Mesothelial cell of epicardium (in vitro differentiated cells): ENCODE measurements around the gene SRGAP2C. TPM values are rescaled to one million over a fixed set of nuclear protein-coding genes. Genes with fewer than 3 reads are reported as not detected.
"Not testable (repeated sequence)": the region's sequence is repeated elsewhere in the genome, so short reads cannot be mapped to it uniquely, and the experiment has no call there.

Experiments used
- DNase-seq, 2 experiments: peaks; one replicate each; pipeline ENCODE4 v3.0.0; 2021; ENCODE audit warnings: low spot score in 2 of 2; ENCODE audit not compliant: unreplicated experiment in 2 of 2
- H3K27ac Mint-ChIP-seq: 2 replicates; pipeline ENCODE4 v1.8.0; 2021; ENCODE audit warnings: mixed read lengths
- H3K27me3 Mint-ChIP-seq: 2 replicates; pipeline ENCODE4 v1.8.0; 2021; ENCODE audit warnings: low read depth, mixed read lengths
- H3K36me3 Mint-ChIP-seq: 2 replicates; pipeline ENCODE4 v1.8.0; 2021; ENCODE audit warnings: mixed read lengths
- H3K4me1 Mint-ChIP-seq: 2 replicates; pipeline ENCODE4 v1.8.0; 2021; ENCODE audit warnings: mixed read lengths
- H3K4me3 Mint-ChIP-seq: 2 replicates; pipeline ENCODE4 v1.8.0; 2021; ENCODE audit warnings: mild to moderate bottlenecking, moderate library complexity, mixed read lengths
- H3K9me3 Mint-ChIP-seq: 2 replicates; pipeline ENCODE4 v1.8.0; 2021; ENCODE audit warnings: mixed read lengths
- total RNA-seq: library from RNA; stranded (reverse); gene quantifications from 3 replicates; pipeline ENCODE4 v1.2.1, GENCODE V29; 2021

Gene SRGAP2C
- total RNA-seq, 1 donor from 2014 or later, result 20.9 TPM

- DNase-seq, H3K27me3 Mint-ChIP-seq, H3K27ac Mint-ChIP-seq, H3K4me1 Mint-ChIP-seq, H3K9me3 Mint-ChIP-seq, H3K36me3 Mint-ChIP-seq, H3K4me3 Mint-ChIP-seq: not testable (repeated sequence)
Observed at GRCh38 chr1:121165296-121165695, 19.5 kb upstream of the SRGAP2C start.

- H3K9me3 Mint-ChIP-seq, H3K27me3 Mint-ChIP-seq, H3K27ac Mint-ChIP-seq, H3K36me3 Mint-ChIP-seq, H3K4me1 Mint-ChIP-seq, H3K4me3 Mint-ChIP-seq, DNase-seq: not testable (repeated sequence)
Observed at GRCh38 chr1:121167225-121167738, 17.5 kb upstream of the SRGAP2C start.

- not testable (repeated sequence) for H3K36me3 Mint-ChIP-seq, DNase-seq, H3K9me3 Mint-ChIP-seq, H3K4me1 Mint-ChIP-seq, H3K27ac Mint-ChIP-seq, H3K4me3 Mint-ChIP-seq, H3K27me3 Mint-ChIP-seq
Observed at GRCh38 chr1:121168152-121168668, 16.6 kb upstream of the SRGAP2C start.

- not testable (repeated sequence) for H3K27ac Mint-ChIP-seq
Observed at GRCh38 chr1:121176649-121177048, 8.1 kb upstream of the SRGAP2C start.

GRCh38 chr1:121178197-121178596 is 6.6 kb upstream of the SRGAP2C start:
- H3K27me3 Mint-ChIP-seq, H3K4me3 Mint-ChIP-seq, H3K36me3 Mint-ChIP-seq, H3K9me3 Mint-ChIP-seq, H3K27ac Mint-ChIP-seq, H3K4me1 Mint-ChIP-seq, DNase-seq: not testable (repeated sequence)

More at GRCh38 chr1:121176649-121177048, 8.1 kb upstream of the SRGAP2C start:
- not testable (repeated sequence) for H3K4me1 Mint-ChIP-seq, H3K36me3 Mint-ChIP-seq, H3K9me3 Mint-ChIP-seq, DNase-seq, H3K4me3 Mint-ChIP-seq, H3K27me3 Mint-ChIP-seq

GRCh38 chr1:121183867-121184266 is 908 bp upstream of the SRGAP2C start:
- H3K27ac Mint-ChIP-seq, H3K36me3 Mint-ChIP-seq, H3K9me3 Mint-ChIP-seq, H3K4me1 Mint-ChIP-seq, H3K27me3 Mint-ChIP-seq: not testable (repeated sequence)
- peak in 1 of 2 experiments; percentile 37 for DNase-seq
- peak overlapping the region; percentile 13 for H3K4me3 Mint-ChIP-seq

- not testable (repeated sequence) for H3K27me3 Mint-ChIP-seq, H3K9me3 Mint-ChIP-seq, H3K4me1 Mint-ChIP-seq, H3K27ac Mint-ChIP-seq, DNase-seq, H3K36me3 Mint-ChIP-seq
- H3K4me3 Mint-ChIP-seq, result peak overlapping the region; percentile 83
Observed at GRCh38 chr1:121185140-121185708, 449 bp downstream of the SRGAP2C start.

- not testable (repeated sequence) for H3K4me1 Mint-ChIP-seq, H3K36me3 Mint-ChIP-seq, H3K9me3 Mint-ChIP-seq, DNase-seq, H3K27me3 Mint-ChIP-seq, H3K27ac Mint-ChIP-seq, H3K4me3 Mint-ChIP-seq
Observed at GRCh38 chr1:121186191-121186590, 1.4 kb downstream of the SRGAP2C start.

GRCh38 chr1:121187914-121188313 is 3.1 kb downstream of the SRGAP2C start:
- not testable (repeated sequence) for H3K4me1 Mint-ChIP-seq, H3K9me3 Mint-ChIP-seq, H3K36me3 Mint-ChIP-seq, DNase-seq, H3K4me3 Mint-ChIP-seq, H3K27ac Mint-ChIP-seq, H3K27me3 Mint-ChIP-seq

GRCh38 chr1:121192512-121192911 is 7.7 kb downstream of the SRGAP2C start:
- H3K4me1 Mint-ChIP-seq, DNase-seq, H3K4me3 Mint-ChIP-seq, H3K27ac Mint-ChIP-seq, H3K9me3 Mint-ChIP-seq, H3K36me3 Mint-ChIP-seq, H3K27me3 Mint-ChIP-seq: not testable (repeated sequence)

GRCh38 chr1:121197095-121197882 is 12.5 kb downstream of the SRGAP2C start:
- H3K27me3 Mint-ChIP-seq, H3K27ac Mint-ChIP-seq, H3K4me3 Mint-ChIP-seq, H3K4me1 Mint-ChIP-seq, H3K9me3 Mint-ChIP-seq, DNase-seq, H3K36me3 Mint-ChIP-seq: not testable (repeated sequence)

- not testable (repeated sequence) for DNase-seq, H3K27ac Mint-ChIP-seq, H3K4me3 Mint-ChIP-seq, H3K36me3 Mint-ChIP-seq, H3K27me3 Mint-ChIP-seq, H3K4me1 Mint-ChIP-seq, H3K9me3 Mint-ChIP-seq
Observed at GRCh38 chr1:121199763-121200162, 15.0 kb downstream of the SRGAP2C start.

GRCh38 chr1:121200232-121200631 is 15.5 kb downstream of the SRGAP2C start:
- H3K9me3 Mint-ChIP-seq, H3K4me1 Mint-ChIP-seq, DNase-seq, H3K36me3 Mint-ChIP-seq, H3K27me3 Mint-ChIP-seq, H3K4me3 Mint-ChIP-seq, H3K27ac Mint-ChIP-seq: not testable (repeated sequence)
